B cell (primary cell): ENCODE data around the gene SYNRG. TPM values are rescaled to one million over a fixed set of nuclear protein-coding genes. Genes with fewer than 3 reads are reported as not detected.

Source experiments
- ATAC-seq: fragments of 200-7000 bp; cut with Tn5 transposase; one replicate; pipeline ENCODE4 v1.10.0; 2021; ENCODE audit warnings: low read depth, mild to moderate bottlenecking, moderate number of reproducible peaks, moderate library complexity
- CTCF ChIA-PET: fragments of 350-600 bp; sonication (Branson Sonifier 250); formaldehyde crosslinking; loops from one replicate; lab custom pipeline; 2021; ENCODE audit warnings: antibody characterized with exemption, inconsistent platforms; lab: Charles Lee
- POLR2A ChIA-PET: fragments of 350-600 bp; sonication (Branson Sonifier 250); formaldehyde crosslinking; loops from one replicate; lab custom pipeline; 2021; ENCODE audit warnings: antibody characterized with exemption; lab: Charles Lee
- DNase-seq: peaks from one replicate; pipeline ENCODE4 v3.0.0; 2013
- H2AFZ ChIP-seq: 2 replicates; pipeline ENCODE4 v1.6.1; 2012; ENCODE audit warnings: mild to moderate bottlenecking, low read depth, low read length; ENCODE audit not compliant: insufficient read depth, poor library complexity, severe bottlenecking
- H3K27ac ChIP-seq, 2 donors: 1 replicate in 1 of 2; 2 replicates in 1 of 2; pipeline ENCODE4 v1.5.1; 2012 to 2013; ENCODE audit warnings: low read length in 2 of 2, mild to moderate bottlenecking in 2 of 2, moderate library complexity in 1 of 2
- H3K27me3 ChIP-seq, 4 experiments: fragments of 200-600 bp in 1 of 4; sonication (generic) in 1 of 4; replicated peaks in 1 of 4; 1 replicate in 2 of 4; 2 replicates in 2 of 4; pipeline versions ENCODE4 v1.6.1 to v1.7.0; 2013 to 2016; ENCODE audit warnings: low read length in 3 of 4, mild to moderate bottlenecking in 2 of 4, mixed read lengths in 1 of 4, moderate library complexity in 1 of 4; ENCODE audit not compliant: insufficient read depth in 4 of 4, control insufficient read depth in 3 of 4; ENCODE audit errors: control extremely low read depth in 1 of 4
- H3K36me3 ChIP-seq, 2 experiments: replicated peaks in 1 of 2; 1 replicate in 1 of 2; 2 replicates in 1 of 2; pipeline versions ENCODE4 v1.6.1 to v1.7.1; 2013; ENCODE audit warnings: low read length in 1 of 2; ENCODE audit not compliant: insufficient read depth in 2 of 2, control insufficient read depth in 1 of 2; ENCODE audit errors: control extremely low read depth in 1 of 2, extremely low read depth in 1 of 2
- H3K4me1 ChIP-seq, 2 donors: fragments of 200-600 bp in 1 of 2; sonication (generic) in 1 of 2; 1 replicate in 1 of 2; 2 replicates in 1 of 2; pipeline versions ENCODE4 v1.5.1 to v1.6.1; 2013 to 2017; ENCODE audit warnings: low read length in 2 of 2; ENCODE audit not compliant: control insufficient read depth in 2 of 2, insufficient read depth in 2 of 2
- H3K4me2 ChIP-seq: replicated peaks from 2 replicates; pipeline ENCODE3; 2012; ENCODE audit warnings: mild to moderate bottlenecking, low read depth, low read length; ENCODE audit not compliant: poor library complexity, severe bottlenecking
- H3K4me3 ChIP-seq, 5 experiments: fragments of 200-600 bp in 1 of 5; sonication (generic) in 1 of 5; 1 replicate in 3 of 5; 2 replicates in 2 of 5; pipeline versions ENCODE4 v1.5.1 to v1.7.0; 2011 to 2016; ENCODE audit warnings: low read length in 4 of 5, mild to moderate bottlenecking in 4 of 5, low read depth in 2 of 5, control low read depth in 1 of 5, moderate library complexity in 1 of 5; ENCODE audit not compliant: insufficient read depth in 1 of 5; ENCODE audit errors: control extremely low read depth in 1 of 5, extremely low read depth in 1 of 5
- H3K79me2 ChIP-seq: fragments of 200-600 bp; sonication (generic); one replicate; pipeline ENCODE4 v1.6.0; 2016; ENCODE audit warnings: low read length; ENCODE audit not compliant: control insufficient read depth, insufficient read depth
- H3K9ac ChIP-seq: fragments of 200-600 bp; sonication (generic); 2 replicates; pipeline ENCODE4 v1.6.1; 2017; ENCODE audit warnings: mild to moderate bottlenecking, low read length, moderate library complexity
- H3K9me3 ChIP-seq, 3 donors: one replicate each; pipeline versions ENCODE4 v1.6.1 to v1.7.1; 2013; ENCODE audit warnings: low read length in 2 of 3; ENCODE audit not compliant: control insufficient read depth in 2 of 3, insufficient read depth in 1 of 3; ENCODE audit errors: control extremely low read depth in 1 of 3
- H4K20me1 ChIP-seq: 2 replicates; pipeline ENCODE4 v1.6.0; 2012; ENCODE audit warnings: mild to moderate bottlenecking, low read length; ENCODE audit not compliant: insufficient read depth, control insufficient read depth, poor library complexity, severe bottlenecking
- H3K27ac Mint-ChIP-seq: one replicate; pipeline ENCODE4 v1.8.0; 2021; ENCODE audit warnings: mixed read lengths
- H3K27me3 Mint-ChIP-seq: one replicate; pipeline ENCODE4 v1.8.0; 2021; ENCODE audit warnings: mixed read lengths
- H3K4me1 Mint-ChIP-seq: one replicate; pipeline ENCODE4 v1.8.0; 2021; ENCODE audit warnings: mixed read lengths
- H3K4me3 Mint-ChIP-seq: one replicate; pipeline ENCODE4 v1.8.0; 2021; ENCODE audit warnings: mixed read lengths
- H3K9me3 Mint-ChIP-seq: one replicate; pipeline ENCODE4 v1.8.0; 2022; ENCODE audit warnings: mixed read lengths; ENCODE audit not compliant: insufficient read depth
- CTCF ChIP-seq: fragments of 200-600 bp; IDR thresholded peaks from one replicate; pipeline ENCODE4 v1.8.0; 2022; ENCODE audit warnings: antibody characterized with exemption, mild to moderate bottlenecking
- EZH2 ChIP-seq: IDR thresholded peaks from 2 replicates; pipeline ENCODE4 v1.6.1; 2012; ENCODE audit warnings: borderline replicate concordance, low read depth, mild to moderate bottlenecking, moderate library complexity, low read length; ENCODE audit not compliant: insufficient read depth, poor library complexity, severe bottlenecking
- WGBS: methylation state at CpG from one replicate; pipeline ENCODE4 v1.1.5; 2013; ENCODE audit warnings: missing lambda C conversion rate; ENCODE audit not compliant: insufficient coverage; 5-methylcytosine and 5-hydroxymethylcytosine counted together
- intact Hi-C: fragments of 100-400 bp; cut with micrococcal nuclease; formaldehyde crosslinking; loops from one replicate; pipeline ENCODE4 v1.10.0; 2022
- polyA plus RNA-seq: library from polyadenylated mRNA; depleted of rRNA; stranded (reverse); fragments of >200 nt; gene quantifications from 2 replicates; pipeline ENCODE4 v1.2.3, GENCODE V29; 2012
- total RNA-seq, 2 donors: library from RNA; stranded (reverse); fragments of 120-200 nt in 1 of 2; gene quantifications; 1 replicate in 1 of 2; 2 replicates in 1 of 2; pipeline versions ENCODE4 v1.2.3 to v1.2.4, GENCODE V29; 2013 to 2022

Gene SYNRG
- total and polyA plus RNA-seq, 2 donors (not counting 1 experiment from before 2014, with no cell fraction given) = 31.8 to 113 TPM

GRCh38 chr17:37516127-37516571 lies 93.1 kb downstream of the SYNRG start:
- ChIA-PET POLR2A (no interaction called here), CTCF (interaction anchor here (0.6 kb wide), 1 partner anchor 113 kb away, joined by 4 read pairs; no protein-coding TSS in a partner anchor)
- no peak overlapping the region for H3K4me3 ChIP-seq
- Mint-ChIP-seq H3K9me3 (no peaks in the 10 kb centered on the region), H3K27ac (no peak overlapping the region), H3K27me3 (no peaks in the 10 kb centered on the region), H3K4me3 (no peak overlapping the region), H3K4me1 (no peaks in the 10 kb centered on the region)
- no peak overlapping the region for H3K4me2 ChIP-seq
- H3K4me1 ChIP-seq = no peaks in the 10 kb centered on the region
- no peak overlapping the region for H2AFZ ChIP-seq
- H3K9me3 ChIP-seq = no peaks in the 10 kb centered on the region
- peaks cover 14 to 60% of the 10 kb centered on the region in 2 experiments for H3K36me3 ChIP-seq
- H3K9ac ChIP-seq = no peak overlapping the region
- ATAC-seq = no peak
- WGBS = 100% methylated on average over 3 of the region's 6 CpGs
- no peak overlapping the region for H3K27ac ChIP-seq
- H3K27me3 ChIP-seq = no peaks in the 10 kb centered on the region
- intact Hi-C loops = no loop called here
- peaks cover under 1% of the 10 kb centered on the region for H4K20me1 ChIP-seq
- H3K79me2 ChIP-seq = no peaks in the 10 kb centered on the region
- DNase-seq = no peak
- TF ChIP-seq CTCF (no peak), EZH2 (no peak)

- H2AFZ ChIP-seq = no peak overlapping the region
- H3K4me2 ChIP-seq = no peak overlapping the region
- Mint-ChIP-seq H3K27ac (no peak overlapping the region), H3K9me3 (no peaks in the 10 kb centered on the region), H3K4me3 (no peak overlapping the region), H3K27me3 (no peaks in the 10 kb centered on the region), H3K4me1 (no peaks in the 10 kb centered on the region)
- H3K36me3 ChIP-seq = peaks cover 9 to 39% of the 10 kb centered on the region in 2 experiments
- TF ChIP-seq CTCF (no peak), EZH2 (no peak)
- POLR2A ChIA-PET = no interaction called here
- no peaks in the 10 kb centered on the region for H3K27me3 ChIP-seq
- no peaks in the 10 kb centered on the region for H3K4me1 ChIP-seq
- intact Hi-C loops = no loop called here
- ATAC-seq (no peak), DNase-seq (no peak)
- H3K4me3 ChIP-seq = no peak overlapping the region
- H3K9ac ChIP-seq = no peak overlapping the region
- WGBS = 100% methylated on average over 7 of the region's 10 CpGs
- no peaks in the 10 kb centered on the region for H4K20me1 ChIP-seq
- no peaks in the 10 kb centered on the region for H3K9me3 ChIP-seq
- no peaks in the 10 kb centered on the region for H3K79me2 ChIP-seq
- no peak overlapping the region for H3K27ac ChIP-seq
- CTCF ChIA-PET = no interaction called here
Measured at GRCh38 chr17:37513711-37514110, 95.5 kb downstream of the SYNRG start.
